NB4 (cell line): ENCODE data around the gene CDADC1.

Source experiments
- POLR2A ChIP-seq: IDR thresholded peaks from 2 replicates; pipeline ENCODE4 v1.6.1; 2011; ENCODE audit warnings: mild to moderate bottlenecking; ENCODE audit not compliant: insufficient read length; ENCODE audit errors: extremely low read depth
- TF ChIP-seq, protein P1 (sequence below): IDR thresholded peaks from one replicate; pipeline ENCODE4 v1.5.1; 2012; ENCODE audit warnings: low read depth, low read length

DNA sequence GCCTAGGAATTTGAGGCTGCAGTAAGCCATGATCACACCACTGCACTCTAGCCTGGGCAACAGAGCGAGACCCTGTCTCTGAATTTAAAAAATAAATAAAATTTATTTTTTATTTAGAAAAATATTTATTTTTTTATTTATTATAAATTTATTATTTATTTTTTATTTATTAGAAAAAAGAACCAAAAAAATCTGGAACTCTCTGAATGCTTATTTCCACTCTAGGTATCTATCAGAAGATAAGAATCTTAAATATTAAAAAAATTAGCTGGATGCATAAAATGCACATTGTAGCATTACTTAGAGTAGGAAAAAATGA is 82.8 kb downstream of the CDADC1 start:
- TF ChIP-seq, protein P1, sequence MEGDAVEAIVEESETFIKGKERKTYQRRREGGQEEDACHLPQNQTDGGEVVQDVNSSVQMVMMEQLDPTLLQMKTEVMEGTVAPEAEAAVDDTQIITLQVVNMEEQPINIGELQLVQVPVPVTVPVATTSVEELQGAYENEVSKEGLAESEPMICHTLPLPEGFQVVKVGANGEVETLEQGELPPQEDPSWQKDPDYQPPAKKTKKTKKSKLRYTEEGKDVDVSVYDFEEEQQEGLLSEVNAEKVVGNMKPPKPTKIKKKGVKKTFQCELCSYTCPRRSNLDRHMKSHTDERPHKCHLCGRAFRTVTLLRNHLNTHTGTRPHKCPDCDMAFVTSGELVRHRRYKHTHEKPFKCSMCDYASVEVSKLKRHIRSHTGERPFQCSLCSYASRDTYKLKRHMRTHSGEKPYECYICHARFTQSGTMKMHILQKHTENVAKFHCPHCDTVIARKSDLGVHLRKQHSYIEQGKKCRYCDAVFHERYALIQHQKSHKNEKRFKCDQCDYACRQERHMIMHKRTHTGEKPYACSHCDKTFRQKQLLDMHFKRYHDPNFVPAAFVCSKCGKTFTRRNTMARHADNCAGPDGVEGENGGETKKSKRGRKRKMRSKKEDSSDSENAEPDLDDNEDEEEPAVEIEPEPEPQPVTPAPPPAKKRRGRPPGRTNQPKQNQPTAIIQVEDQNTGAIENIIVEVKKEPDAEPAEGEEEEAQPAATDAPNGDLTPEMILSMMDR: no peak
- TF ChIP-seq POLR2A: no peak
